ENCODE data around the gene TRPV4.

Gene TRPV4

GRCh38 chr12:109760930-109761921 lies 72.0 kb downstream of the TRPV4 start:
- no peak for DNase-seq

- no peak for DNase-seq
Observed at GRCh38 chr12:109760031-109760929, 72.9 kb downstream of the TRPV4 start.

GRCh38 chr12:109759595-109759994 lies 73.6 kb downstream of the TRPV4 start:
- DNase-seq = no peak

GRCh38 chr12:109758426-109759420 lies 74.5 kb downstream of the TRPV4 start:
- DNase-seq = no peak

GRCh38 chr12:109757671-109758265 lies 75.4 kb downstream of the TRPV4 start:
- DNase-seq = no peak

- DNase-seq = no peak
Observed at GRCh38 chr12:109756457-109756856, 76.7 kb downstream of the TRPV4 start.

GRCh38 chr12:109753959-109754358 lies 79.2 kb downstream of the TRPV4 start:
- DNase-seq = no peak

- DNase-seq = no peak
Observed at GRCh38 chr12:109753054-109753401, 80.2 kb downstream of the TRPV4 start.

GRCh38 chr12:109752117-109753053 lies 80.8 kb downstream of the TRPV4 start:
- no peak for DNase-seq

- no peak for DNase-seq
Observed at GRCh38 chr12:109744986-109745942, 87.9 kb downstream of the TRPV4 start.

GRCh38 chr12:109744026-109744425 lies 89.2 kb downstream of the TRPV4 start:
- no peak for DNase-seq

GRCh38 chr12:109743076-109743910 lies 89.9 kb downstream of the TRPV4 start:
- no peak for DNase-seq

GRCh38 chr12:109741970-109742703 lies 91.1 kb downstream of the TRPV4 start:
- DNase-seq = no peak

GRCh38 chr12:109741286-109741969 lies 91.8 kb downstream of the TRPV4 start:
- DNase-seq = no peak

GRCh38 chr12:109740694-109741245 lies 92.4 kb downstream of the TRPV4 start:
- no peak for DNase-seq

Measured in effector CD4-positive, alpha-beta T cell (primary cell).